NCI-H1694 (cell line): Measurements from ENCODE around the gene OSM.

ENCODE experiments used
- DNase-seq: peaks from one replicate; lab custom pipeline; 2025; lab: John Stamatoyannopoulos, UW

The OSM gene

DNA sequence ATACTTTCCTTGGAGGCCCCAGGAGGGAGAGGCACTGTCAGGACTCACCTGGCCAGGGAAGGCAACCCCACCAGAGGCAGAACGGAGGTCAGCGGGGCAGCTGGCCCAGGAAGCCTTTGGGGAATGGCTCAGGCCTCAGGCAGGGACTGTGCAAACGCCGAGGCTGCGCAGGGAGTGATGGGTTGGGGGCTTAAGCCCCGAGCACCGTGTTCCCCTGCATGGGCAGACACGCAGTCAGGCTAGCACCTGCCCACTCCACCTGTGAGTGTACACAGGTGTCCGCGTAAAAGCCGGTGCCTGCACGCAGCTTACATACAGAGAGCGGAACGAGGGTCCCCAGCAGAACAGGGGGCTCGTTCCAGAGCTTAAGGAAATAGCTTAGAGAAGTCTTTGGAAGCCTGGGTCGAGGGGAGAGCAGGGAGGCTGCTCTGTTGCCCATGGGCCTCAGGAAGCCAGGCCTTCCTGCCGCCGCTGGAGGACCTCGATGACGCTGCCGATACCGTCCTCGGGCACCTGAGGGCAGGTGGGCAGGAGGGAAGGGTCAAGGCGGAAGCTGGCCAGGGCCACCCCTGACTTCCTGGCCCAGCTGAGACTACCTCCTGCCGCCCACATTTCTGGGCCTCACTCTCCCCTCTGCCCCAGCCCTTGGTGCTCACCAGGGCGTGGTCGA, 18.7 kb upstream of the OSM start:
- DNase-seq: no peak

DNA sequence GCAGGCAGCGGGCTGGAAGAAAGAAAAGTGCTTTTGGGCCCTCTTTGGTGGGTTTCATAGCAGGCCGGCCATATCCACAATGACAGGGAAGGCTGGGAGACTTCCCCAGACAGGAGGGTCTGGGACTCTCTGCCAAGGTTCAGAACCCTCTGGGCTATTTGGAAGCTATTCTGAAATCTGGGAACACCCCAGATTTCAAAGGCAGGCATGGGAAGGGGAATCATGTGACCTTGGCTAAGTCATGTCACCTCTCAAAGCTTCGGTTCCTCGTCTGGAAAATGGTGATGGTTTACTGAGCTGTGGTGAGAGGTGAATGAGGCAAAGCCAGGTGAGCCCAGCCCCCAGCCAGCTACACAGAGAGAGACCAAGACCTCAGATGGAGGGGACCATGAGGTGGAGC, 18.0 kb upstream of the OSM start:
- DNase-seq: no peak

DNA sequence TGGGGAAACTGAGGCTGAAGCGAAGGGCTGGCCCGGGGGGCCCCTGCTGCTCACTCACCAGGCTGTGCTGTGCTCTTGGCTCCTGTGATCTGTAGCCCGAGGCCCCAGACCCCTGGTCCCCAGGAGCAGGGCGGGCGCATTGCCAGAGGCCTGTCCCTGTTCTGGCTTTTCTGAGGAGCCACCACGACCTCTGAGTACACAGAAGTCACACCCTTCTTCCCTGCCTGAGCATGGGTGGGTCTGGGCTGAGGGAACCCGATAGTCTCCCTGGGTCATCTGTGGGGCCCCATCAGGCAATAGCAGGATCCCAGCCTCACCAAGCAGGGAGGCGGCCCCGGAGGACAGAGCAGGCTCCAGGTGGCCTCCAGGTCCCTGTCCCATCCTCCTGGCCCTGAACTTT, 17.5 kb upstream of the OSM start:
- DNase-seq: no peak

DNA sequence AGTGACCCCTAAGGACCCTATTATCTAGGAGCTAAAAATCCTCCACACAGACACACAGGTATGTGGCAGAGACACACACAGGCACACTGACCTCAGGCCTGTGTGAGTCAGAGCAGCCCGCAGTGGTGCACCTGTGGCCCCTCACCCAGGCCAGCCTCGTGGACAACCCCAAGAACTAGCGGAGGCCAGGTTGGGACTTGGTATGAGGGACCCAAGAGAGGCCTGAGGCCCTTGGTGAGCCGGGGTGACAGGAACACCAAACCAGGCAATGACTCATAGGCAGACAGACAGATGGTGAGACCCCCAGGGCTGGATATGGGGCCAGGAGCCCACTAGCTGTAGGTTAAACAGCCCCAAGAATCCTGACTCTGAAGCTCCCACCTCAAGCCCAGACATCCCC, 16.7 kb upstream of the OSM start:
- DNase-seq: no peak

DNA sequence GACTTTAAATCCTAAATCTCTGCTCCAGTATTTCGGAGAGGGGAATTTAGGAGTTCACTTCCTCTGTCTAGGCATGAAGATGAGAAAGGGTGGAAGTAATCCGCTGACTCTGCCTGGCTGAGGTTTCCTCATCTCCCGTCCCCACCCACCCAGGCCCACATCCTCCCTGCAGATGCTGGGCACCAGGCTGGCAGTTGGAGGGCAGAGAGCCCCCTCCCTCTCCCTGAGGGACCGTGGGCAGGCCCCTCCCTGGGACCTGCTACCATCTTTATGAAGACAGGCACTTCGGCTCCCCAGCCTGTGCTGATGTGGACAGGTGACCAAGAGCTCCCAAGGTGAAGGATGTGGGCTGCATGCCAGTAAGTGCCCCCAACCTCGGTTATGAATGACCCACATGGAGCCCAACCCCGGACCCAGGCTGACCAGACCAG, 16.0 kb upstream of the OSM start:
- DNase-seq: no peak

DNA sequence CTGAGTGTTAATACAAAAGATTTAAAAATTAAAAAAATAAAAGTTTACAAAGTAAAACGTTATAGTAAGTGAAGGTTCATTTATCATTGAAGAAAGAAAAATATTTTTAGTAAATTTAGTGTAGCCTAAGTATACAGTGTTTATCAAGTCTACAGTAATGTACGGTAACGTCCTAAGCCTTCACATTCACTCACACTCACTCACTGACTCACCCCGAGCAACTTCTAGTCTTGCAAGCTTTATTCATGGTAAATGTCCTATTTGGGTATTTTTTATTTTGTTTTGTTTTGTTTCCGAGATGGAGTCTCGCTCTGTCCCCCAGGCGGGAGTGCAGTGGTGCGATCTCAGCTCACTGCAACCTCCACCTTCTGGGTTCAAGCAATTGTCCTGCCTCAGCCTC, 13.9 kb upstream of the OSM start:
- DNase-seq: no peak

DNA sequence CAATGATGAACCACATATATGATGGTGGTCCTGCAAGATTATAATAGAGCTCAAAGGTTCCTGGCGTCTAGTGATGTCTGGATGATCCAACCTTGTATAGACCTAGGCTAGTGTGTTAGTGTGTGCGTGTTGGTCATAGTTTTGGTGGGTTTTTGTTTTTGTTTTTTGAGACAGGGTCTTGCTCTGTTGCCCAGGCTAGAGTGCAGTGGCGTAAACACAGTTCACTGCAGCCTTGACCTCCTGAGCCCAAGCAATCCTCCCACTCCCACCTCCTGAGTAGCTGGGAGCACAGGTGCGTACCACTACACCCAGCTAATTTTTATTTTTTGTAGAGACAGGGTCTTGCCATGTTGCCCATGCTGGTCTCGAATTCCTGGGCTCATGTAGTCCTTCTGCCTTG, 13.3 kb upstream of the OSM start:
- DNase-seq: no peak

DNA sequence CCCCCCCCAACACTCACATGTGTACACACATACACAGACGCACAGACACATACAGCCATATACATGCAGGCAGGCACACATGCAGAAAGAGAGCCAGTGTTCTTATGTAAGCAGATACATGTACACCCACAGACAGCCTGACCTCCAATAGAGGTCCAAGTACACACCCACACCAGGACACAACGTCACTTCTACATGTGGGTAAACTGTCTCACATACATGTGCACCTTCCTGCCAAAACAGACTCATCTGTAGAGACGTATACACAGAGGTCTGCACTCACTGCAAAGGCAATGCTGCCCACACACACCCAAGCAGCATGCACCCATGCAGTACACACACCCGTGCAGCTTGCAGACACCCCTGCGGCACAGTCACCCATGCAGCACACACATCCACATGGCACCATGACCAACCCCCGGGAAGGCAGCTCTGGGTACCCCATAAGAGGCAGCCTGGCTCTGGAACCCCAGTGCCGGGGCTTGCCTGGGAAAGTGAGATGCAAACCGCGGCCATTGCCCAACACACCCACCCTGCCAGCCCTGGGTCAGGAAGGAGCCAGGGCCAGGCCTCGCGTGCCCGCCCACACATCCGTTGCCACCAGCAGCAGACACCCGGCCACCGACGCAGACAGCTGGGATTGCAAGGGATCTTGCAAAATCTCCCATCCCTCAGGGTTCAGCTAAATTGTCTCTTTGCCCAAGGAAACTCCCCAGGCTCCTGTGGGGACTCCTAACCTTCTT, 12.6 kb upstream of the OSM start:
- no peak for DNase-seq

DNA sequence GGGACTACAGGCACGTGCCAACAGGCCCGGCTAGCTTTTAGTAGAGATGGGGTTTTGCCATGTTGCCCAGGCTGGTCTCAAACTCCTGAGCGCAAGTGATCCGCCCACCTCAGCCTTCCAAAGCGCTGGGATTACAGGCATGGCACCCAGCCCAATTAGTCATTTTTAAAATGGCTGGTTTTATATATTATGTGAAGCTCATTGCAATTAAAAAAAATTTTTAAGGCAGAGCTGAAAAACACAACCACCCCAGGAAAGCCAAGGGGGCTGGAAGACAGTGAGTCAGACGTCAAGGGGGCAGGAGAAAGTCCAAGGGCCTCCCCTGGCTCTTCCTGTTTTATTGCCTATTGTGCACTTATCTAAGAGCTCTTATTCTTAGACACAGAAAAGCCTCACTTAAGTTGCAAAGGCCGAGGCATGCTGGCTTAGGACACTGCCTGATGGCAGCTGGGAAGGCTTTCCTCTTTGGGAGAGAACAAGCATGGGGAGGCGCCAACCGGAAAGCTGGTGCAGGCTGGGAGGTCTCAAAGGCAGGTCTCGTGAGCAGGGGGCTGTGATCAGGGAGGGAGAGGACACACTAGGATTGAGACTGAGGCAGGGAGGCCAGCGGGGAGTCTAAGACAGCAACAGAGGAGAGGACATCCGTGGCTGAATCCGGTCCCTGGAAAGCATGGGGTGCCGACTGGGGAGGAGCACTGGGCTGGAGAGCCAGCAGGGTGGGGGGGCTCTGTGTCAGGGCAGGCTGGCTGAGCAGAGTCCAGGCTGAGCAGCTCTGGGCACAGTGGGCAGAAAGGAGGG, 11.1 kb upstream of the OSM start:
- no peak for DNase-seq

DNA sequence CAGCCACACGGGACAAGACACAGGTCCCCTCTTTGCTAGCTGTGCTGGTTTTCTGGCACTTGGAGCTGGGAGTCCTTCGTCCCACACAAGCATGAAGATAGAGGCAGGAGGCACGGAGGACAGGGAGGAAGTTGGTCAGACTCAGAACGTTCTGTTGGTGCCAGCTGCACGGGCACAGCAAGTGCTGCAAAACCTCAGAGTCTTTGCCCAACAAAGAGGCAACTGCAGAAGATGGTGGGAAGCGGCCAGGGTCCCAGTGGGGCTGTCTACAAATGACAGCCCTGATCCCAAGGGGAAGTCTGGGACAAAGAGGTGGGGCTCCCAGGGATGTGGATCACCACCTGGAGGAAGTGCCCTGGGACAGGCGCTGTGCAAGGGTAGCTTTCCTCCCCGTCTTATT, 9.4 kb upstream of the OSM start:
- no peak for DNase-seq

DNA sequence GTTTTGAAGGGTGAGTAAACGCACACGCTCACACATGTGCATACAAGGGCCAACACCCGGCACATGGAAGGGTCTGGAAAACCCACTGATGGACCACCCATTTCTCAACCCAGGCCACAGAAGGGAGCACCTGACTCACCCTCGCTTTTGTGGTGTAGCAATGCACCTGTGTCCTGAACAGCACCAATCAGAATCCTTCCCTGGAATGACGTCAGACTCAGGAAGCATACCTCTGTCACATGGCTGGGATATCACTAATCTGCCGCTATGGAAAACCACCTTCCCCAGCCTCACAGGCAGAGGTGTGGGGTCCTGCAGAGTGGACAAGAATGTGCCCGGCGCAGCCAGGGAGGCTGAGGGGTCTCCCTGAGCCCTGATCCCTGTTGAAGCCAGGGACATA, 9.0 kb upstream of the OSM start:
- no peak for DNase-seq

DNA sequence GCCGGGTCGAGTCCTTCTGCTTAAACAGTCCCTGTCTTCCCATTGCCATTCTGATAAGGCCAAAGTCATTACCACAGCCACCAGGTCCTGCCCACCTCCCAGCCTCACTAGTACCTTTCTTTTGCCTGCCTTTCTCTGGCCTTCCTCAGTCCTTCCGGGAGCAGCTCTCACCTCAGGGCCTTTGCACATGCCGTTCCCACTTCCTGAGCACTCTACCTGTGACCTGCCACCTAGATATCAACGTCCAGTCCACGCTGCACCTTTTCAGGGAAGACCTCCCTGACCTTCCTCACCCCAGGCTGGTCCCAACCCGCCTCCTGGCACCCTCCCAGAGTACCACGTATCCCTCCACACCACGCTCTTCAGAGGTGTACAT, 7.8 kb upstream of the OSM start:
- DNase-seq: no peak

DNA sequence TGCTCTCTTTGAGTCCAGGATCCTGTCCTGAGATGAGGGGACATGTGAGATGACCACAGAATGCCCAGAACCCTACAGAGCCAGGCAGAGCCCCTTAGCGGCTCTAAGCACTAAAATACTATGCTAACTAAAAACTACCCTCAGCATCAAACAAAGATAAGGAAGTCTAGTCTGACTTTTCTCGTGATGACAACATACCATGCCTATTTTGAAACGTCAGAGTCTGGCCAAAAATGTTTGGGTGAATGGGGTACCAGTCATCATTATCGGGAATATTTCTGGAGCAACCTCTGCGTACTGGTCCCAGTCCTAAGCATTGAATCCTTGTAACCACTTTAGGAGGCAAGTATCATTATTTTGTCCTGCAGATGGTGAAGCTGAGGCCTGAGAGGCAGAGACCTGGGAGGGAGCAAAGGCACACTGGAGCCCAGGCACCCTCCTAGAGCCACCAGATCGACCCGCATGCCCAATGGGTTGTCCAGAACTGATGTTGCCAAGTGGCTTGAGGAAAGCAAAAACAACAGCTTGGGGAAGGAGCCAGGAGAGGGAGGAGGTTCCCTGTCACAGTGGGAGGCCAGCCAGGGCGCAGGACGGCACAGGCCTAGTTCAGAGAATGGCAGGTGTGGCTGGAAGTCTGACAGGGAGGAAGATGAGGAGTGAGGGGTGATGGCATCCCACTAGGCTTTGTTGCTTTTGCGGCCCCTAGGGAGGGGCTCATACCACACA, 7.2 kb upstream of the OSM start:
- no peak for DNase-seq

DNA sequence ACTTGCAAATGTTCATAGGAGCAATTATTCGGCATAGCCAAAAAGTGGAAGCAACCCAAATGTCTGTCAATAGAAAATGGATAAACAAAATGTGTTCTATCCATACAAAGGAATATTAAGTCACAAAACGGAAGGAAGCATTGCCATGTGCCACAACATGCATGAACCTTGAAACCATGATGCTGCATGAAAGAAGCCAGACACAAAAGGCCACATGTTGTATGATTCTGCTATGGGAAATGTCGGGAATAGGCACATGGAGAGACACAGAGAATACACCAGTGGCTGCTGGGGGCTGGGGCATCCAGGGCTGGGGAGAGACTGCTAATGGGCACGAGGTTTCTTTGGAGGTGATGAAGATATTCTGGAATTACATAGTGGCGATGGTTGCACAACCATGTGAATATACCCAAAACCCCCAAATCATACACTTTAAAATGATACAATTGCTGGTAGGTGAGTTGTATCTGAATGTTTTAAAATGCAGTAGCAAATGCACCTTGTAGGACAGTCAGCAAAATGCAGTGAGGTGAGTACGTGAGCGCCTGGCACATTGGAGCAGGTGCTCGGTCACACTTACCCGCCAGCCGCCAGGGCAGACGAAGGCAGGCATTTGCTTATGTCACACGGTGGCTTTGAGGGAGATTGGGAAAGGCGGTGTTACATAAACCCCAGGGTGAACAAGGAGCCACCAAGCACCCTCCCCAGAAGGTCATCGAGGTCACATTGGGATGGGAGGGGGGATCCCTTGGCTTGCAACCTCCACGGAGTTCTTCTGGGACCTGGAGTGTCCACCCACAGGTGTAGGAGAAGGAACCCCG, 6.3 kb upstream of the OSM start:
- DNase-seq: no peak

DNA sequence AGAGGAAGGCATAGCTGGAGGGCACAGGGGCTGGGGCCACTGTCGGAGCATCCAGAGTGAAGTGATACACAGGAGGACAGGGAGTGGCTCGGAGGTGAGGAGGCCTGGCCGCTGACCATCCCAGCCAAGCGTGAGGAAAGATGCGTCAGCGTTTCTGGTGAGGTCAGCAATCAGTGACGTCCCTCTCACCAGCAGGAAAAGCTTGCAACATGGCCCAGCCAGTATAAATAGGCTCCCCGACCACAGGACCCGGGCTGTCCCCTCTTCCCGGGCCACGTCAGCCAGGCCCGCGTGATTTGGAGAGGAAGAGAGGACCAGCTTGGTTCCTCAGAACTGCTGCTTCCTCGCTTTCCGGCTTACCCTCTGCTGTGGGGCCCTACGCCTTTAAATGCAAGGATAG, 4.2 kb upstream of the OSM start:
- DNase-seq: no peak

DNA sequence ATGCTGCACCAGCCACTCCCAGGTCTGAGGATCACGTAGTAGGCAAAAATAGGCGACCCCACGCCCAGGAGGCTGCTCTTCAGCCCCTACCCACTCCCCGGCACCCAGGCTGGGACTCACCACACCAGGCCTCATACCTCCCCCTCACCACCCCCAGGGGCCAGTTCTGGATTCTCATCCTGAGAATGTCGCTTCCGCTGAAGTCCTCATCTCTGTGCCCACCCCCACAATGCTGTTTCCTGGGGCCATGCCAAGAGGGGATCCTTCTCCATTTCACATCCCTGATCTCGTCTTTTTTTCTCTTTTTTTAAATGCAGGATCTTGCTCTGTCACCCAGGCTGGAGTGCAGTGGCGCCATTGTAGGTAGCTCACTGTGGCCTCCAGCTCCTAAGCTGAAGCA, 1.7 kb upstream of the OSM start:
- DNase-seq: no peak

DNA sequence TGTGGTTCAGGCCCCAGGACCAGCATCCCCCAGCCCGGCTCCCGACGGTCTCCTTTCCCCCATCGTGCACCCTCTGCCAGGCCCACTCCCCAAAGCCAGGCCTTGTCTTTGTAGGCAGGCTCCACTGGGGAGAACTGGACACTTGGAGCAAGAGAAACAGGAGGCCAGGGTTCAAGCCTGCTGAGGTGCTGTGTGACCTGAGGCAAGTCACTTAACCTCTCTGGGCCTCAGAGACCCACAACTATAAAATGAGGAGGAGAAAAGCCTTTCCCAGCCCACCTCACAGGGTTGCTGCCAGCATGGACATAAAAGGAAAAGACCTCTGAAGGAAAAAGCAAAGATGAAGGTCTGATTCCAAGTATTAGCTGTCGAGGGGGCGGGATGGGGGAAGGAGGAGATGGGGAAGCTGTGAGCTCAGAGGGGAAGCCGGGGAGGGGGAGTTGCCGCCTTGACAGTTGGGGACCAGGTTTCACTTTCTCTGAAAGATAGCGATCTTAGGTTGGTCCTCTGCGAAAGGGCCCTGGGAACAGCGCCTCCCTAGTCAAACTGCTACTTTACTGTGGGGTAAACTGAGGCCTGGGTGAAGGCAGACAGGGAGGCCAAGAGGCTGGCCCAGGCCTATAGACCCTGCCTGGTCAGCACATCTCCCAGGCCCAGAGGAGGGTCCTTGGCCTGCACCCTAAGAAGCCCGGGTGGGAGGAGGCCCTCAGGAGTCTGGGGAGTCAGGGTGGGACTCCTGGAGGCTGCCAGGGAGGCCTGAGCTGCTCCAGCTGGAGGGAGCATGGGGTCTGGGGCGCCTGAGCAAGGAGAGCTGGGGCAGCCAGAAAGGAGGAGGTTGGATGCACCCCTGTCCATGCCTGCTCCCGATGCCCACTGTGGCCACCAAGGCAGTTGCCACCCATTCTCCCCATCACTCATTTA, 991 bp upstream of the OSM start:
- DNase-seq: no peak

DNA sequence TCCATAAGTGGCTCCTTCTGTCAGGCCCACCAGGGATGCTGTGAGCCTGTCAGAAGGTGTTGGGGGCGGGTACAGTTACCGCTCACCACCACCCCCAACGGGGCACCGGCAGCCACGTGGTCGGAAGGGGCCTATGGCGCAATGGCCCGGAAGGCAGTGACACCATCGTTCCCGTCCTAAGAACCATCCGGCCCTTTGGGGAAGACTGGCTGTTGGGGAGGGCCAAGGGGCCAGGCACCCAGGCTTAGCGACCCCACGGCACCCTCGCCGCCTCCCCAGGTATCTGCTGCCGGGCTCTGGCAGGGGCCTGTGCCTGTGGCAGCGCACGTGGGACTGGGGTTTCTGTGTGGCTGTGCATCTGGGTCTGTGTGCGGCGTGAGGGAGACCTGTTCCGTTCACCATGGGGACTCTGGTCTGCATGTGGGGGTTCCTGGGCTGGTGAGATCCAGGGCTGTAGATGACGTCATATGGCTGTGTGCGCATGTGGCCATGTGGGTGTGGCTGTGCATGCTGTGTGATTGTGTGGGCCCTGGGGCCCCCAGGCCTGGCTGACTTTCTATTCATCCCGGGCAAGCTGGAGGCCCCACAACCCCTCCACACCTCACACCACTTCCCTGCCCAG, 717 bp downstream of the OSM start:
- DNase-seq: no peak

DNA sequence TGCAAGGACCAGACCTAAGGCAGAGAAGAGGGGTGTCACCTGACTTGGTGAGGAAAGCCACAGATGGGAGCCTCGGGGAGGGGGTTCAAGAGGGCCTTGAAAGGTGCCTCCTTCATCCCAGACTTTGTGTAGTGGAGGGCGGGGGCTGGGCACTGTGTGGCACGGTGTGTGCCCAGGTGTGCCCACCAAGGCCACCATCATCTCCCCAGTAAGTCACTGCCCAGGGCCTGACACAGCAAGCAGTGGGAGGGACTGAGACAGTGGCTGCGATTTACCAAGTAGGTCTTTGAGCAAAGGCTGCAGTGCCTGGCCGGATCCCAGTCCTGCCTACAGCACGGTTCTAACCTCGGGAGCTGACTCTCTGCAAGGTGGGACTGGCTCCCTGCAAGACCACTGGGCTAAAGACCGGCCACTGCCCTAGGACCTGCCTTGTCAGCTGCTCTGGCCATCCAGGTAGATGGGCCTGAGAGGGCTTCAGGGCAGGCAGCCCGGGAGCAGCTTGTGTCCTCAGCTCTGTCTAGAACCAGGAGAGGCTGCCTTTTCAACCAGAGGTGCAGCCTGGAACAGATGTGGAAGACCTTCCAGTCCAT, 1.4 kb downstream of the OSM start:
- DNase-seq: no peak

DNA sequence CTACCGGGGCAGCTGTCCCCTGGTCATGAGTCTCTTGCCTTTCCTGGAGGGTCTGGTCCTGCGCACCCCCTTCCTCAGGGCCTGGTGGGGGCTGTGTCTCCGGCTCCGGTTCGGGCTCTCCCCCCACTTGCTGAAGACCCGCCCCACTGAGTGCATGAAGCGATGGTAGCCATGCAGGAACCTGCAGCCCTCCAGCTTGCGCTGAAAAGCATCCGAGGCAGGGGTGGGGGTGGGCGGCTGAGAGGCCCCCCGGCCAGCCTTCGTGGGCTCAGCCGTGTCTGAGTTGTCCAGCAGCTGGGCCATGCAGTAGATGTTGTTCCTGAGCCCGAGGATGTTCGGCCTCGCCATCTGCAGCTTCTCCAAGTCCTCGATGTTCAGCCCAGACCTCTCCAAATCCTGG, 2.8 kb downstream of the OSM start:
- no peak for DNase-seq
